K562 (cell line): ENCODE measurements around the gene EWSR1. TPM values are rescaled to one million over a fixed set of nuclear protein-coding genes. Genes with fewer than 3 reads are reported as not detected.

Experiments
- ATAC-seq: fragments of 200-7000 bp; cut with Tn5 transposase; 3 replicates; pipeline ENCODE4 v1.9.1; 2020; ENCODE audit warnings: moderate library complexity
- BruUV-seq: library from RNA; stranded (reverse); fragments of 400-500 nt; replicated peaks from 2 replicates; lab custom pipeline; 2021; lab: Mats Ljungman, UMichigan
- CTCF ChIA-PET: fragments of 300-600 bp; formaldehyde crosslinking; extraction: SDS; loops from one replicate; lab custom pipeline; 2021; ENCODE audit warnings: low intra/inter-chr PET ratio; lab: Yijun Ruan, JAX
- POLR2A ChIA-PET: fragments of 300-600, 350-650 bp; sonication (Branson Sonifier 250); formaldehyde crosslinking; extraction: SDS; loops from one replicate; lab custom pipeline; 2021; ENCODE audit warnings: antibody characterized with exemption, inconsistent platforms; lab: Yijun Ruan, JAX
- DNase-seq, 4 experiments: peaks; one replicate each; pipeline versions ENCODE4 v3.0.0 to v3.0.0-alpha.2; 2011 to 2018; ENCODE audit warnings: low spot score in 3 of 4, mixed read lengths in 3 of 4; ENCODE audit errors: extremely low read depth in 1 of 4
- FAIRE-seq: peaks from 2 replicates; lab custom pipeline; 2011; peaks lifted over from hg19 to GRCh38; lab: Jason Lieb, UNC
- H2AFZ ChIP-seq: 2 replicates; pipeline ENCODE4 v1.6.0; 2011; ENCODE audit warnings: low read depth, low read length, control low read depth, inconsistent platforms
- H3K27ac ChIP-seq: fragments of 200-600 bp; 3 replicates; pipeline ENCODE4 v1.8.0; 2011; ENCODE audit warnings: low read depth, mild to moderate bottlenecking, control low read depth, inconsistent platforms, low read length, moderate library complexity, mixed read lengths; ENCODE audit errors: extremely low read depth
- H3K27me3 ChIP-seq, 2 experiments: fragments of 300-600 bp in 1 of 2; 2 replicates in 1 of 2; 3 replicates in 1 of 2; pipeline versions ENCODE4 v1.6.0 to v1.8.0; 2011; ENCODE audit warnings: inconsistent platforms in 2 of 2, low read length in 2 of 2, mild to moderate bottlenecking in 1 of 2, mixed read lengths in 1 of 2, moderate library complexity in 1 of 2; ENCODE audit not compliant: control insufficient read depth in 2 of 2, insufficient read depth in 2 of 2
- H3K36me3 ChIP-seq: fragments of 300-600 bp; 3 replicates; pipeline ENCODE4 v1.8.0; 2011; ENCODE audit warnings: mild to moderate bottlenecking, low read length, inconsistent platforms; ENCODE audit not compliant: control insufficient read depth, insufficient read depth
- H3K4me1 ChIP-seq, 2 experiments: fragments of 200-600 bp in 1 of 2; replicated peaks in 1 of 2; 2 replicates in 1 of 2; 3 replicates in 1 of 2; pipeline versions ENCODE4 v1.5.1 to v1.8.0; 2011; ENCODE audit warnings: inconsistent platforms in 2 of 2, low read length in 2 of 2, mild to moderate bottlenecking in 1 of 2, mixed read lengths in 1 of 2, moderate library complexity in 1 of 2; ENCODE audit not compliant: control insufficient read depth in 2 of 2, insufficient read depth in 2 of 2
- H3K4me2 ChIP-seq: 2 replicates; pipeline ENCODE4 v1.6.1; 2011; ENCODE audit warnings: low read length, control low read depth, inconsistent platforms, mixed read lengths; ENCODE audit not compliant: insufficient read depth
- H3K4me3 ChIP-seq: fragments of 200-600 bp; sonication (generic), shearing (Covaris generic); 2 replicates; pipeline ENCODE4 v1.5.1; 2016; ENCODE audit warnings: control low read depth, inconsistent platforms
- H3K79me2 ChIP-seq: fragments of 200-600 bp; 3 replicates; pipeline ENCODE4 v1.8.0; 2011; ENCODE audit warnings: low read length, inconsistent platforms; ENCODE audit not compliant: control insufficient read depth, insufficient read depth
- H3K9ac ChIP-seq, 2 experiments: 2 replicates each; pipeline versions ENCODE4 v1.6.0 to v1.6.1; 2011; ENCODE audit warnings: low read depth in 2 of 2, low read length in 2 of 2, control low read depth in 1 of 2, inconsistent platforms in 1 of 2, mild to moderate bottlenecking in 1 of 2, mixed read lengths in 1 of 2; ENCODE audit not compliant: insufficient read depth in 1 of 2
- H3K9me1 ChIP-seq: one replicate; pipeline ENCODE4 v1.6.0; 2011; ENCODE audit warnings: inconsistent platforms, mild to moderate bottlenecking, low read length, moderate library complexity; ENCODE audit not compliant: control insufficient read depth, insufficient read depth
- H3K9me3 ChIP-seq: replicated peaks from 2 replicates; pipeline ENCODE4 v1.5.1; 2011; ENCODE audit warnings: low read depth, low read length, inconsistent platforms; ENCODE audit not compliant: control insufficient read depth, insufficient read depth
- H4K20me1 ChIP-seq: replicated peaks from 2 replicates; pipeline ENCODE4 v1.6.1; 2011; ENCODE audit warnings: low read length, inconsistent platforms, mixed read lengths; ENCODE audit not compliant: control insufficient read depth, insufficient read depth
- CHD4 ChIP-seq: fragments of 200-600 bp; sonication (generic); IDR thresholded peaks from 3 replicates; pipeline ENCODE4 v1.6.1; 2012; ENCODE audit warnings: low read depth, mild to moderate bottlenecking, mixed read lengths, low read length, inconsistent platforms; ENCODE audit not compliant: insufficient read depth, insufficient replicate concordance, poor library complexity, severe bottlenecking
- CREM ChIP-seq: IDR thresholded peaks from 2 replicates; pipeline ENCODE4 v1.6.1; 2014; ENCODE audit warnings: antibody characterized with exemption, low read depth
- CSDE1 ChIP-seq, 2 experiments: fragments of 450-650 bp; IDR thresholded peaks; 2 replicates each; pipeline ENCODE4 v1.6.1; 2016; ENCODE audit warnings: mild to moderate bottlenecking in 1 of 2
- EGR1 ChIP-seq: fragments of 450-650 bp; conservative IDR thresholded peaks from 2 replicates; pipeline ENCODE4 v1.6.1; 2017; ENCODE audit warnings: mild to moderate bottlenecking
- FOXJ2 ChIP-seq: fragments of 200-800 bp; sonication (Bioruptor generic); IDR thresholded peaks from 2 replicates; pipeline ENCODE4 v1.6.1; 2016; ENCODE audit warnings: missing genetic modification characterization, missing compliant biosample characterization
- GTF2F1 ChIP-seq: IDR thresholded peaks from 2 replicates; pipeline ENCODE4 v1.6.1; 2011; ENCODE audit warnings: low read depth, low read length, improper control_type of control experiment
- KDM1A ChIP-seq, 2 experiments: fragments of 450-650 bp; IDR thresholded peaks; 2 replicates each; pipeline ENCODE4 v1.6.1; 2016; ENCODE audit warnings: mild to moderate bottlenecking in 2 of 2
- MYBL2 ChIP-seq, 2 experiments: fragments of 450-650 bp in 1 of 2; sonication (generic) in 1 of 2; formaldehyde crosslinking in 1 of 2; IDR thresholded peaks; 2 replicates each; pipeline versions ENCODE4 v1.6.1 to v1.8.1; 2017 to 2022; ENCODE audit warnings: borderline replicate concordance in 1 of 2, inconsistent platforms in 1 of 2, low read depth in 1 of 2, mild to moderate bottlenecking in 1 of 2, missing genetic modification reagents in 1 of 2, moderate library complexity in 1 of 2
- NCOA1 ChIP-seq: fragments of 450-650 bp; IDR thresholded peaks from 2 replicates; pipeline ENCODE4 v1.6.1; 2016; ENCODE audit warnings: low read depth
- NFIX ChIP-seq: fragments of 250-450 bp; sonication (Bioruptor Pico); IDR thresholded peaks from 2 replicates; pipeline ENCODE4 v1.4.0; 2020; ENCODE audit warnings: low read depth, mild to moderate bottlenecking, moderate library complexity
- NFXL1 ChIP-seq: fragments of 450-650 bp; formaldehyde crosslinking; IDR thresholded peaks from 2 replicates; pipeline ENCODE4 v1.4.0; 2021; ENCODE audit warnings: mild to moderate bottlenecking
- PPARD ChIP-seq: fragments of 250-450 bp; sonication (Bioruptor Pico); IDR thresholded peaks from 2 replicates; pipeline ENCODE4 v1.8.0; 2022; ENCODE audit warnings: inconsistent platforms, mild to moderate bottlenecking, moderate library complexity
- RBFOX2 ChIP-seq: fragments of 200-400 bp; formaldehyde crosslinking; IDR thresholded peaks from 2 replicates; pipeline ENCODE4 v1.6.1; 2017; ENCODE audit warnings: low read depth, mild to moderate bottlenecking, low read length, moderate library complexity
- SLC30A9 ChIP-seq: fragments of 250-450 bp; sonication (Bioruptor Pico); IDR thresholded peaks from 2 replicates; pipeline ENCODE4 v1.8.0; 2022; ENCODE audit warnings: mild to moderate bottlenecking, moderate library complexity
- SMARCC2 ChIP-seq: fragments of 450-650 bp; IDR thresholded peaks from 2 replicates; pipeline ENCODE4 v1.6.1; 2017; ENCODE audit warnings: antibody characterized with exemption, moderate library complexity, mild to moderate bottlenecking, low read depth
- STAT5B ChIP-seq: fragments of 250-450 bp; sonication (Bioruptor Pico); IDR thresholded peaks from 2 replicates; pipeline ENCODE4 v1.8.0; 2021; ENCODE audit warnings: mild to moderate bottlenecking, inconsistent platforms
- TSC22D4 ChIP-seq: fragments of 450-650 bp; IDR thresholded peaks from 2 replicates; pipeline ENCODE4 v1.6.1; 2016; ENCODE audit warnings: missing genetic modification characterization, missing biosample characterization, control low read depth
- ZBTB1 ChIP-seq: sonication (generic); formaldehyde crosslinking; IDR thresholded peaks from 2 replicates; pipeline ENCODE4 v1.8.1; 2023; ENCODE audit warnings: missing genetic modification reagents, low read depth, mild to moderate bottlenecking, borderline replicate concordance
- ZBTB7A ChIP-seq: IDR thresholded peaks from 2 replicates; pipeline ENCODE4 v1.6.1; 2011; ENCODE audit warnings: low read depth, mild to moderate bottlenecking, low read length, moderate library complexity, borderline replicate concordance; ENCODE audit not compliant: control insufficient read depth
- ZFX ChIP-seq: sonication (generic); formaldehyde crosslinking; IDR thresholded peaks from 2 replicates; pipeline ENCODE4 v1.8.0; 2022; ENCODE audit warnings: mild to moderate bottlenecking, missing genetic modification reagents, moderate library complexity
- ZNF124 ChIP-seq: sonication (generic); formaldehyde crosslinking; IDR thresholded peaks from 2 replicates; pipeline ENCODE4 v1.8.1; 2022; ENCODE audit warnings: missing genetic modification reagents
- ZNF232 ChIP-seq: sonication (generic); formaldehyde crosslinking; IDR thresholded peaks from 2 replicates; pipeline ENCODE4 v1.8.0; 2022; ENCODE audit warnings: mild to moderate bottlenecking, missing genetic modification reagents
- ZNF436 ChIP-seq: fragments of 250-450, 450-650 bp; sonication (Bioruptor Pico); formaldehyde crosslinking; IDR thresholded peaks from 2 replicates; pipeline ENCODE4 v1.7.0; 2020; ENCODE audit warnings: mild to moderate bottlenecking
- WGBS: fragments of 100-300 bp; shearing (Covaris generic); methylation state at CpG from one replicate; pipeline ENCODE4 v1.1.6; 2016; ENCODE audit warnings: low coverage, mixed read lengths; ENCODE audit not compliant: insufficient coverage; ENCODE audit errors: missing lambda C conversion rate; 5-methylcytosine and 5-hydroxymethylcytosine counted together
- in situ Hi-C: fragments of 300-500 bp; cut with MboI; formaldehyde crosslinking; loops from 4 replicates; pipeline ENCODE4 v1.15.0; 2018; ENCODE audit warnings: inconsistent platforms, mixed read lengths
- intact Hi-C: fragments of 100-400 bp; cut with micrococcal nuclease; formaldehyde crosslinking; loops from 2 replicates; pipeline ENCODE4 v1.14.2; 2022
- polyA plus RNA-seq, 8 experiments: library from polyadenylated mRNA; depleted of rRNA in 4 of 8; stranded (reverse) in 5 of 8; unstranded in 3 of 8; fragments of >200 nt; fragmentation: Nextera tagmentation in 2 of 8; fragmentation: Illumina TruSeq in 1 of 8; extraction: Ambion mirVana in 2 of 8; extraction: Trizol in 1 of 8; gene quantifications; 2 replicates each; pipeline versions ENCODE4 v1.2.1 to v1.2.3, GENCODE V29; 2011 to 2014; ENCODE audit warnings: inconsistent platforms in 1 of 8, missing spikeins in 1 of 8
- total RNA-seq, 7 experiments: library from RNA; depleted of rRNA in 6 of 7; stranded (reverse); fragments of >200 nt in 6 of 7; fragmentation: Illumina TruSeq in 2 of 7; extraction: Trizol in 2 of 7; gene quantifications; 2 replicates each; pipeline versions ENCODE4 v1.2.1 to v1.2.3, GENCODE V29; 2011 to 2021; ENCODE audit warnings: low replicate concordance in 1 of 7

The EWSR1 gene
- total and polyA plus RNA-seq, 9 of the 15 experiments (the other 6 are each of a cell fraction or from before 2014, with no cell fraction given): 83.3 to 450 (median 239) TPM

GRCh38 chr22:29308148-29308790, 40.2 kb downstream of the EWSR1 start:
- 61% methylated on average over 12 of the region's 50 CpGs for WGBS
- peaks cover 16 to 90% of the 10 kb centered on the region in 2 experiments for H3K4me1 ChIP-seq
- BruUV-seq: no TSS peak
- POLR2A ChIA-PET: interaction anchor here (0.7 kb wide), 1 partner anchor 29 kb away, joined by 3 read pairs; no protein-coding TSS in a partner anchor
- no peaks in the 10 kb centered on the region for H4K20me1 ChIP-seq
- no peak overlapping the region; the same call in 1 of the 2 replicates for H3K4me3 ChIP-seq
- CTCF ChIA-PET: no interaction called here
- no peaks in the 10 kb centered on the region for H3K9me3 ChIP-seq
- no peak overlapping the region for H2AFZ ChIP-seq
- H3K4me2 ChIP-seq: peak overlapping the region; percentile 81
- intact Hi-C loops: no loop called here
- in situ Hi-C loops: no loop called here
- no peaks in the 10 kb centered on the region for H3K9me1 ChIP-seq
- H3K36me3 ChIP-seq: peaks cover 9% of the 10 kb centered on the region; the same call in 1 of the 3 replicates
- H3K9ac ChIP-seq: peak overlapping the region in 1 of 2 experiments; percentile 95; a peak in 2 of 4 replicates
- no peaks in the 10 kb centered on the region for H3K27me3 ChIP-seq
- DNase-seq: no peak
- no peak for ATAC-seq
- H3K79me2 ChIP-seq: peaks cover 18% of the 10 kb centered on the region
- FAIRE-seq: no peak
- H3K27ac ChIP-seq: no peak overlapping the region; the same call in 2 of the 3 replicates
- TF ChIP-seq PPARD (no peak), FOXJ2 (tag) (no peak), STAT5B (CRISPR knock-in tag) (no peak), CHD4 (no peak), GTF2F1 (no peak), EGR1 (peak; percentile 60), SLC30A9 (CRISPR knock-in tag) (no peak), ZFX (CRISPR knock-in tag) (0 out of 2 replicates have a peak, but pooled peaks have one; percentile 3), CSDE1 (IDR thresholded peaks at IDR 0.05) (no peak), NFIX (no peak), ZNF124 (CRISPR knock-in tag) (no peak), ZNF436 (no peak), ZBTB1 (CRISPR knock-in tag) (no peak), TSC22D4 (no peak), NFXL1 (CRISPR knock-in tag) (no peak), CREM (no peak), KDM1A (IDR thresholded peaks at IDR 0.05) (no peak), ZNF232 (CRISPR knock-in tag) (no peak), ZBTB7A (no peak), NCOA1 (no peak), MYBL2 (IDR thresholded peaks at IDR 0.05; ENCODE audit: low read depth) (no peak), MYBL2 (CRISPR knock-in tag; IDR thresholded peaks at IDR 0.05; ENCODE audit: borderline replicate concordance) (no peak), SMARCC2 (no peak), RBFOX2 (peak; percentile 10; the same call in 1 of the 2 replicates)
